ENCODE data around the gene NLRP9. TPM values are rescaled to one million over a fixed set of nuclear protein-coding genes. Genes with fewer than 3 reads are reported as not detected.
"Not testable (repeated sequence)": the region's sequence is repeated elsewhere in the genome, so short reads cannot be mapped to it uniquely, and the experiment has no call there.

The NLRP9 gene
- total RNA-seq (not detected), polyA plus RNA-seq (not detected), total RNA-seq (0 to 0.08 (median 0) reads per million in 6 experiments)

- Mint-ChIP-seq H3K9me3 (no peaks in the 10 kb centered on the region), H3K36me3 (no peaks in the 10 kb centered on the region), H3K27me3 (peaks cover 7 to 19% (median 10%) of the 10 kb centered on the region in 5 donors), H3K4me1 (peaks cover 0 to 2% (median 0%) of the 10 kb centered on the region in 4 donors), H3K27ac (no peak within 1 kb of the TSS), H3K4me3 (no peak within 1 kb of the TSS)
- DNase-seq, result no peak
- POLR2A ChIA-PET, result no interaction called here
- ATAC-seq, result no peak
Measured at GRCh38 chr19:55738302-55738701, at the start of gene NLRP9. Gene NLRP9, minus strand, starts transcription at chr19:55738402. Its CDS starts 28 bp downstream, at chr19:55738374.

- H3K4me3 Mint-ChIP-seq, result no peak overlapping the region
- no peak for DNase-seq
- H3K36me3 Mint-ChIP-seq, result no peaks in the 10 kb centered on the region
- no peak for ATAC-seq
- H3K4me1 Mint-ChIP-seq, result no peaks in the 10 kb centered on the region
- H3K27ac Mint-ChIP-seq, result no peak overlapping the region
- POLR2A ChIA-PET, result no interaction called here
- H3K27me3 Mint-ChIP-seq, result peaks cover 24 to 84% (median 29%) of the 10 kb centered on the region in 5 donors
- H3K9me3 Mint-ChIP-seq, result peaks cover 0 to 4% (median 0%) of the 10 kb centered on the region in 9 donors
Measured at GRCh38 chr19:55781112-55781511, 42.9 kb upstream of the NLRP9 start.

- H3K4me1 Mint-ChIP-seq, result no peaks in the 10 kb centered on the region
- POLR2A ChIA-PET, result no interaction called here
- H3K36me3 Mint-ChIP-seq, result no peaks in the 10 kb centered on the region
- peaks cover 0 to 4% (median 0%) of the 10 kb centered on the region in 9 donors for H3K9me3 Mint-ChIP-seq
- H3K27me3 Mint-ChIP-seq, result peaks cover 26 to 80% (median 42%) of the 10 kb centered on the region in 5 donors
- DNase-seq (no peak), ATAC-seq (no peak)
- H3K27ac Mint-ChIP-seq, result no peak overlapping the region
- H3K4me3 Mint-ChIP-seq, result no peak overlapping the region
Measured at GRCh38 chr19:55778331-55778730, 40.1 kb upstream of the NLRP9 start.

GRCh38 chr19:55777528-55777927 is 39.3 kb upstream of the NLRP9 start:
- Mint-ChIP-seq H3K9me3 (peaks cover 0 to 4% (median 0%) of the 10 kb centered on the region in 9 donors), H3K36me3 (no peaks in the 10 kb centered on the region), H3K4me1 (no peaks in the 10 kb centered on the region), H3K27ac (no peak overlapping the region), H3K27me3 (peaks cover 25 to 72% (median 42%) of the 10 kb centered on the region in 5 donors), H3K4me3 (no peak overlapping the region)
- DNase-seq, result no peak
- ATAC-seq, result no peak
- POLR2A ChIA-PET, result no interaction called here

- H3K4me3 Mint-ChIP-seq, H3K4me1 Mint-ChIP-seq, POLR2A ChIA-PET, H3K27ac Mint-ChIP-seq, DNase-seq, ATAC-seq: not testable (repeated sequence)
- peaks cover 19 to 54% (median 21%) of the 10 kb centered on the region in 5 donors for H3K27me3 Mint-ChIP-seq
- H3K9me3 Mint-ChIP-seq, result peaks cover 0 to 39% (median 7%) of the 10 kb centered on the region in 9 donors
- H3K36me3 Mint-ChIP-seq, result peaks cover 0 to 27% (median 0%) of the 10 kb centered on the region in 3 donors
Measured at GRCh38 chr19:55769632-55770031, 31.4 kb upstream of the NLRP9 start.

GRCh38 chr19:55768818-55769217 is 30.6 kb upstream of the NLRP9 start, which contains the start of gene RFPL4AL1:
Gene RFPL4AL1, plus strand, starts transcription at chr19:55769118. Its CDS starts 2,687 bp downstream, at chr19:55771805.
- Mint-ChIP-seq H3K27me3 (peaks cover 18 to 56% (median 21%) of the 10 kb centered on the region in 5 donors), H3K36me3 (peaks cover 0 to 27% (median 0%) of the 10 kb centered on the region in 3 donors), H3K9me3 (peaks cover 0 to 38% (median 7%) of the 10 kb centered on the region in 9 donors)
- ATAC-seq, H3K4me3 Mint-ChIP-seq, H3K4me1 Mint-ChIP-seq, H3K27ac Mint-ChIP-seq, DNase-seq, POLR2A ChIA-PET: not testable (repeated sequence)

- POLR2A ChIA-PET, result no interaction called here
- no peak for DNase-seq
- no peak overlapping the region for H3K27ac Mint-ChIP-seq
- no peak overlapping the region for H3K4me3 Mint-ChIP-seq
- peaks cover 0 to 38% (median 7%) of the 10 kb centered on the region in 9 donors for H3K9me3 Mint-ChIP-seq
- H3K36me3 Mint-ChIP-seq, result peaks cover 0 to 27% (median 0%) of the 10 kb centered on the region in 3 donors
- no peaks in the 10 kb centered on the region for H3K4me1 Mint-ChIP-seq
- peaks cover 20 to 50% (median 22%) of the 10 kb centered on the region in 5 donors for H3K27me3 Mint-ChIP-seq
- no peak for ATAC-seq
Measured at GRCh38 chr19:55766466-55766865, 28.3 kb upstream of the NLRP9 start.

GRCh38 chr19:55758797-55759196 is 20.6 kb upstream of the NLRP9 start, which contains the start of gene RFPL4A:
Gene RFPL4A, plus strand, starts transcription at chr19:55759097. Its CDS starts 2,704 bp downstream, at chr19:55761801.
- H3K27me3 Mint-ChIP-seq, result peaks cover 0 to 38% (median 18%) of the 10 kb centered on the region in 5 donors
- H3K36me3 Mint-ChIP-seq, H3K4me1 Mint-ChIP-seq, POLR2A ChIA-PET, ATAC-seq, H3K9me3 Mint-ChIP-seq, H3K27ac Mint-ChIP-seq, H3K4me3 Mint-ChIP-seq, DNase-seq: not testable (repeated sequence)

- DNase-seq, H3K36me3 Mint-ChIP-seq, H3K9me3 Mint-ChIP-seq, H3K4me1 Mint-ChIP-seq, ATAC-seq, H3K4me3 Mint-ChIP-seq, H3K27ac Mint-ChIP-seq, POLR2A ChIA-PET: not testable (repeated sequence)
- H3K27me3 Mint-ChIP-seq, result peaks cover 3 to 50% (median 19%) of the 10 kb centered on the region in 5 donors
Measured at GRCh38 chr19:55756808-55757207, 18.6 kb upstream of the NLRP9 start.

- Mint-ChIP-seq H3K27me3 (peaks cover 7 to 40% (median 12%) of the 10 kb centered on the region in 5 donors), H3K9me3 (peaks cover 0 to 4% (median 0%) of the 10 kb centered on the region in 9 donors), H3K36me3 (no peaks in the 10 kb centered on the region), H3K4me1 (no peaks in the 10 kb centered on the region), H3K27ac (no peak overlapping the region), H3K4me3 (no peak overlapping the region)
- DNase-seq, result no peak
- POLR2A ChIA-PET, result no interaction called here
- ATAC-seq, result no peak
Measured at GRCh38 chr19:55753401-55753800, 15.2 kb upstream of the NLRP9 start.

- H3K27me3 Mint-ChIP-seq, result peaks cover 6 to 20% (median 9%) of the 10 kb centered on the region in 5 donors
- no peak for ATAC-seq
- H3K4me1 Mint-ChIP-seq, result no peaks in the 10 kb centered on the region
- no peak for DNase-seq
- H3K9me3 Mint-ChIP-seq, result peaks cover 0 to 4% (median 0%) of the 10 kb centered on the region in 9 donors
- H3K27ac Mint-ChIP-seq, result no peak overlapping the region
- H3K4me3 Mint-ChIP-seq, result no peak overlapping the region
- POLR2A ChIA-PET, result no interaction called here
- H3K36me3 Mint-ChIP-seq, result no peaks in the 10 kb centered on the region
Measured at GRCh38 chr19:55750715-55751114, 12.5 kb upstream of the NLRP9 start.

GRCh38 chr19:55730378-55730777 is 7.8 kb downstream of the NLRP9 start:
- POLR2A ChIA-PET, H3K9me3 Mint-ChIP-seq, H3K36me3 Mint-ChIP-seq, H3K4me3 Mint-ChIP-seq, DNase-seq, H3K4me1 Mint-ChIP-seq, H3K27ac Mint-ChIP-seq, ATAC-seq: not testable (repeated sequence)
- H3K27me3 Mint-ChIP-seq, result peaks cover 1 to 21% (median 6%) of the 10 kb centered on the region in 5 donors

- H3K4me3 Mint-ChIP-seq, result no peak overlapping the region
- peaks cover 36 to 72% (median 40%) of the 10 kb centered on the region in 5 donors for H3K27me3 Mint-ChIP-seq
- DNase-seq, result no peak
- POLR2A ChIA-PET, result no interaction called here
- ATAC-seq, result no peak
- no peaks in the 10 kb centered on the region for H3K4me1 Mint-ChIP-seq
- H3K9me3 Mint-ChIP-seq, result peaks cover 3 to 41% (median 23%) of the 10 kb centered on the region in 9 donors
- H3K27ac Mint-ChIP-seq, result peak overlapping the region in 1 of 10 donors; percentile 72
- peaks cover 0 to 30% (median 20%) of the 10 kb centered on the region in 3 donors for H3K36me3 Mint-ChIP-seq
Measured at GRCh38 chr19:55723491-55723890, 14.7 kb downstream of the NLRP9 start.

- Mint-ChIP-seq H3K27ac (no peak overlapping the region), H3K9me3 (peaks cover 3 to 43% (median 23%) of the 10 kb centered on the region in 9 donors), H3K27me3 (peaks cover 46 to 75% (median 48%) of the 10 kb centered on the region in 5 donors), H3K4me3 (no peak overlapping the region), H3K4me1 (no peaks in the 10 kb centered on the region), H3K36me3 (peaks cover 0 to 32% (median 20%) of the 10 kb centered on the region in 3 donors)
- ATAC-seq (no peak), DNase-seq (no peak)
- POLR2A ChIA-PET, result no interaction called here
Measured at GRCh38 chr19:55720801-55721200, 17.4 kb downstream of the NLRP9 start.
